ENCODE measurements around the gene USP15.

USP15 gene

GRCh38 chr12:62409068-62409467, 148.9 kb downstream of the USP15 start:
- H2AFZ ChIP-seq (ENCODE audit: low read depth, low read length, severe bottlenecking) = no peak overlapping the region
- no peak overlapping the region for H3K27ac ChIP-seq (ENCODE audit: low read depth, low read length)
- H4K20me1 ChIP-seq (ENCODE audit: low read depth, low read length) = no peaks in the 10 kb centered on the region
- no peak overlapping the region for H3K9ac ChIP-seq (ENCODE audit: low read length)
- H3K27me3 ChIP-seq (ENCODE audit: low read length) = no peaks in the 10 kb centered on the region
- no peaks in the 10 kb centered on the region for H3K9me3 ChIP-seq (ENCODE audit: insufficient read depth, low read length)
- no peaks in the 10 kb centered on the region for H3K79me2 ChIP-seq (ENCODE audit: insufficient read depth, low read length)
- TF ChIP-seq CTCF (IDR thresholded peaks at IDR 0.05; ENCODE audit: insufficient read depth, low read length, poor library complexity, severe bottlenecking) (no peak), EZH2phosphoT487 (conservative IDR thresholded peaks at IDR 0.05; ENCODE audit: low read length) (no peak)
- H3K36me3 ChIP-seq (ENCODE audit: low read length) = peaks cover 13% of the 10 kb centered on the region; the same call in 1 of the 2 replicates
- no peak overlapping the region for H3K4me2 ChIP-seq (ENCODE audit: low read depth, low read length, poor library complexity, severe bottlenecking)
- no peaks in the 10 kb centered on the region for H3F3A ChIP-seq (ENCODE audit: insufficient read depth)
- H3K9me2 ChIP-seq (replicated peaks; ENCODE audit: insufficient read depth, low read length) = no peaks in the 10 kb centered on the region
- H3K4me3 ChIP-seq (ENCODE audit: insufficient read depth, low read length, poor library complexity, severe bottlenecking) = no peak overlapping the region

GRCh38 chr12:62414180-62414579, 154.0 kb downstream of the USP15 start:
- H3K9me3 ChIP-seq (ENCODE audit: insufficient read depth, low read length) = no peaks in the 10 kb centered on the region
- no peaks in the 10 kb centered on the region for H3F3A ChIP-seq (ENCODE audit: insufficient read depth)

GRCh38 chr12:62426089-62426488, 165.9 kb downstream of the USP15 start:
- H2AFZ ChIP-seq (ENCODE audit: low read depth, low read length, severe bottlenecking) = no peak overlapping the region
- H3K9me2 ChIP-seq (replicated peaks; ENCODE audit: insufficient read depth, low read length) = no peaks in the 10 kb centered on the region
- no peak overlapping the region for H3K9ac ChIP-seq (ENCODE audit: low read length)
- H3K27me3 ChIP-seq (ENCODE audit: low read length) = no peaks in the 10 kb centered on the region
- H3K9me3 ChIP-seq (ENCODE audit: insufficient read depth, low read length) = no peaks in the 10 kb centered on the region; the same call in none of the 2 replicates
- H3K4me2 ChIP-seq (ENCODE audit: low read depth, low read length, poor library complexity, severe bottlenecking) = no peak overlapping the region
- H3K79me2 ChIP-seq (ENCODE audit: insufficient read depth, low read length) = no peaks in the 10 kb centered on the region
- TF ChIP-seq EZH2phosphoT487 (conservative IDR thresholded peaks at IDR 0.05; ENCODE audit: low read length) = no peak
- no peak overlapping the region for H3K27ac ChIP-seq (ENCODE audit: low read depth, low read length)
- H3F3A ChIP-seq (ENCODE audit: insufficient read depth) = no peaks in the 10 kb centered on the region
- H3K4me3 ChIP-seq (ENCODE audit: insufficient read depth, low read length, poor library complexity, severe bottlenecking) = no peak overlapping the region
- H3K36me3 ChIP-seq (ENCODE audit: low read length) = no peaks in the 10 kb centered on the region
- no peaks in the 10 kb centered on the region for H4K20me1 ChIP-seq (ENCODE audit: low read depth, low read length)

More at GRCh38 chr12:62414180-62414579, 154.0 kb downstream of the USP15 start:
- Histone ChIP-seq H3K9me2 (replicated peaks; ENCODE audit: insufficient read depth, low read length) (no peaks in the 10 kb centered on the region), H3K79me2 (ENCODE audit: insufficient read depth, low read length) (no peaks in the 10 kb centered on the region), H3K27ac (ENCODE audit: low read depth, low read length) (no peak overlapping the region), H3K4me2 (ENCODE audit: low read depth, low read length, poor library complexity, severe bottlenecking) (no peak overlapping the region), H3K36me3 (ENCODE audit: low read length) (no peaks in the 10 kb centered on the region), H3K9ac (ENCODE audit: low read length) (no peak overlapping the region), H2AFZ (ENCODE audit: low read depth, low read length, severe bottlenecking) (no peak overlapping the region), H3K4me3 (ENCODE audit: insufficient read depth, low read length, poor library complexity, severe bottlenecking) (no peak overlapping the region), H3K27me3 (ENCODE audit: low read length) (no peaks in the 10 kb centered on the region), H4K20me1 (ENCODE audit: low read depth, low read length) (no peaks in the 10 kb centered on the region)
- no peak for TF ChIP-seq CTCF (IDR thresholded peaks at IDR 0.05; ENCODE audit: insufficient read depth, low read length, poor library complexity, severe bottlenecking)
- TF ChIP-seq EZH2phosphoT487 (conservative IDR thresholded peaks at IDR 0.05; ENCODE audit: low read length) = no peak

GRCh38 chr12:62429457-62429856, 169.3 kb downstream of the USP15 start:
- Histone ChIP-seq H2AFZ (ENCODE audit: low read depth, low read length, severe bottlenecking) (no peak overlapping the region), H3K9ac (ENCODE audit: low read length) (no peak overlapping the region), H3K36me3 (ENCODE audit: low read length) (no peaks in the 10 kb centered on the region), H3K9me2 (replicated peaks; ENCODE audit: insufficient read depth, low read length) (no peaks in the 10 kb centered on the region), H3K27me3 (ENCODE audit: low read length) (no peaks in the 10 kb centered on the region), H3K9me3 (ENCODE audit: insufficient read depth, low read length) (no peaks in the 10 kb centered on the region; the same call in none of the 2 replicates), H3K79me2 (ENCODE audit: insufficient read depth, low read length) (no peaks in the 10 kb centered on the region), H3K4me3 (ENCODE audit: insufficient read depth, low read length, poor library complexity, severe bottlenecking) (no peak overlapping the region), H4K20me1 (ENCODE audit: low read depth, low read length) (no peaks in the 10 kb centered on the region), H3K27ac (ENCODE audit: low read depth, low read length) (no peak overlapping the region), H3K4me2 (ENCODE audit: low read depth, low read length, poor library complexity, severe bottlenecking) (no peak overlapping the region), H3F3A (ENCODE audit: insufficient read depth) (no peaks in the 10 kb centered on the region)
- no peak for TF ChIP-seq CTCF (IDR thresholded peaks at IDR 0.05; ENCODE audit: insufficient read depth, low read length, poor library complexity, severe bottlenecking)
- TF ChIP-seq EZH2phosphoT487 (conservative IDR thresholded peaks at IDR 0.05; ENCODE audit: low read length) = no peak
